Tibial nerve (tissue), 4 donors: ENCODE results near the gene PRSS3. TPM values are rescaled to one million over a fixed set of nuclear protein-coding genes. Genes with fewer than 3 reads are reported as not detected.
"Not testable (repeated sequence)": the region's sequence is repeated elsewhere in the genome, so short reads cannot be mapped to it uniquely, and the experiment has no call there.

ENCODE experiments used
- DNase-seq, 2 donors: peaks; one replicate each; pipeline ENCODE4 v3.0.0-alpha.2; 2019; ENCODE audit warnings: low spot score in 2 of 2
- H3K27ac ChIP-seq, 4 donors: fragments of 200-600 bp; sonication (generic) in 3 of 4; one replicate each; pipeline ENCODE4 v1.5.1; 2017 to 2019; ENCODE audit warnings: mild to moderate bottlenecking in 1 of 4
- H3K27me3 ChIP-seq, 2 donors: fragments of 200-600 bp; sonication (generic) in 1 of 2; one replicate each; pipeline versions ENCODE4 v1.5.1 to v1.6.0; 2017 to 2019
- H3K36me3 ChIP-seq, 3 donors: fragments of 200-600 bp; sonication (generic); one replicate each; pipeline ENCODE4 v1.5.1; 2018 to 2019
- H3K4me1 ChIP-seq, 4 donors: fragments of 200-600 bp; sonication (generic) in 3 of 4; one replicate each; pipeline ENCODE4 v1.5.1; 2017 to 2019
- H3K4me3 ChIP-seq, 4 donors: fragments of 200-600 bp; sonication (generic) in 3 of 4; one replicate each; pipeline ENCODE4 v1.5.1; 2017 to 2019; ENCODE audit warnings: mild to moderate bottlenecking in 1 of 4, moderate library complexity in 1 of 4
- H3K9me3 ChIP-seq, 4 donors: fragments of 200-600 bp; sonication (generic) in 3 of 4; one replicate each; pipeline ENCODE4 v1.5.1; 2017 to 2019
- CTCF ChIP-seq, 5 experiments: fragments of 200-600 bp in 3 of 5; fragments of 450-650 bp in 2 of 5; sonication (generic) in 3 of 5; IDR thresholded peaks; one replicate each; pipeline ENCODE4 v1.5.1; 2016 to 2019; ENCODE audit warnings: antibody characterized with exemption in 5 of 5, mild to moderate bottlenecking in 3 of 5, moderate library complexity in 2 of 5
- EP300 ChIP-seq, 2 donors: sonication (generic); formaldehyde crosslinking; IDR thresholded peaks; one replicate each; pipeline ENCODE4 v1.6.1; 2017; ENCODE audit warnings: antibody characterized with exemption in 2 of 2, mild to moderate bottlenecking in 1 of 2
- POLR2A ChIP-seq, 2 donors: fragments of 450-650 bp; IDR thresholded peaks; one replicate each; pipeline ENCODE4 v1.6.1; 2017; ENCODE audit warnings: antibody characterized with exemption in 2 of 2, mild to moderate bottlenecking in 2 of 2, moderate library complexity in 2 of 2
- WGBS, 2 donors: methylation state at CpG; one replicate each; pipeline ENCODE4 v1.1.5; 2018; 5-methylcytosine and 5-hydroxymethylcytosine counted together
- total RNA-seq, 4 donors: library from RNA; depleted of rRNA; stranded (reverse); fragments of >200 nt; gene quantifications; one replicate each; pipeline ENCODE4 v1.1.0, GENCODE V29; 2016

PRSS3 gene
- total RNA-seq, 4 donors from 2014 or later, result not detected

- no peaks in the 10 kb centered on the region for H3K9me3 ChIP-seq
- no peak overlapping the region for H3K27ac ChIP-seq
- no peaks in the 10 kb centered on the region for H3K36me3 ChIP-seq
- DNase-seq, result no peak
- H3K27me3 ChIP-seq, result no peaks in the 10 kb centered on the region
- WGBS, 2 donors, result 25 to 38% methylated on average over 2 of the region's 2 CpGs
- no peak overlapping the region for H3K4me3 ChIP-seq
- no peaks in the 10 kb centered on the region for H3K4me1 ChIP-seq
- TF ChIP-seq CTCF (IDR thresholded peaks at IDR 0.05) (no peak), EP300 (IDR thresholded peaks at IDR 0.05) (no peak), POLR2A (IDR thresholded peaks at IDR 0.05) (no peak)
Measured at GRCh38 chr9:33791117-33791516, 4.2 kb upstream of the PRSS3 start.

- not testable (repeated sequence) for H3K27ac ChIP-seq, H3K9me3 ChIP-seq, H3K4me3 ChIP-seq, H3K27me3 ChIP-seq, DNase-seq, H3K36me3 ChIP-seq, H3K4me1 ChIP-seq
- 77 to 92% methylated on average over 1 of the region's 1 CpG for WGBS, 2 donors
Measured at GRCh38 chr9:33793496-33793895, 1.9 kb upstream of the PRSS3 start.

GRCh38 chr9:33794560-33794959, 801 bp upstream of the PRSS3 start:
- H3K36me3 ChIP-seq, result no peaks in the 10 kb centered on the region
- no peak overlapping the region for H3K27ac ChIP-seq
- WGBS, 2 donors, result 71 to 100% methylated on average over 2 of the region's 2 CpGs
- DNase-seq, result no peak
- H3K4me1 ChIP-seq, result no peaks in the 10 kb centered on the region
- TF ChIP-seq CTCF (IDR thresholded peaks at IDR 0.05) (no peak), EP300 (IDR thresholded peaks at IDR 0.05) (no peak), POLR2A (IDR thresholded peaks at IDR 0.05) (no peak)
- H3K9me3 ChIP-seq, result peaks cover 0 to 5% (median 0%) of the 10 kb centered on the region in 4 donors
- H3K27me3 ChIP-seq, result peaks cover 0 to 4% of the 10 kb centered on the region in 2 donors
- no peak overlapping the region for H3K4me3 ChIP-seq

GRCh38 chr9:33795819-33796218, 458 bp downstream of the PRSS3 start:
- no peak for DNase-seq
- WGBS, 2 donors, result 64 to 67% methylated on average over 4 of the region's 4 CpGs
- Histone ChIP-seq H3K27me3 (peaks cover 0 to 4% of the 10 kb centered on the region in 2 donors), H3K9me3 (peaks cover 0 to 5% (median 0%) of the 10 kb centered on the region in 4 donors), H3K36me3 (no peaks in the 10 kb centered on the region), H3K4me3 (no peak overlapping the region), H3K27ac (no peak overlapping the region), H3K4me1 (no peaks in the 10 kb centered on the region)
- no peak for TF ChIP-seq EP300 (IDR thresholded peaks at IDR 0.05)
- no peak for TF ChIP-seq CTCF (IDR thresholded peaks at IDR 0.05)
- no peak for TF ChIP-seq POLR2A (IDR thresholded peaks at IDR 0.05)

- not testable (repeated sequence) for H3K9me3 ChIP-seq, H3K4me1 ChIP-seq, H3K27ac ChIP-seq, H3K36me3 ChIP-seq, H3K4me3 ChIP-seq, DNase-seq, H3K27me3 ChIP-seq
- 76 to 77% methylated on average over 5 of the region's 5 CpGs for WGBS, 2 donors
Measured at GRCh38 chr9:33796679-33797078, 1.3 kb downstream of the PRSS3 start.

GRCh38 chr9:33797837-33798236, 2.5 kb downstream of the PRSS3 start:
- H3K4me3 ChIP-seq, result no peak overlapping the region
- TF ChIP-seq CTCF (IDR thresholded peaks at IDR 0.05) (no peak), POLR2A (IDR thresholded peaks at IDR 0.05) (no peak), EP300 (IDR thresholded peaks at IDR 0.05) (no peak)
- H3K4me1 ChIP-seq, result no peaks in the 10 kb centered on the region
- no peak overlapping the region for H3K27ac ChIP-seq
- DNase-seq, result no peak
- 86 to 91% methylated on average over 8 of the region's 8 CpGs for WGBS, 2 donors
- no peaks in the 10 kb centered on the region for H3K36me3 ChIP-seq
- peaks cover 0 to 5% (median 0%) of the 10 kb centered on the region in 4 donors for H3K9me3 ChIP-seq
- peaks cover 0 to 4% of the 10 kb centered on the region in 2 donors for H3K27me3 ChIP-seq
